HL-60 (cell line): Measurements from ENCODE around the gene ACOT9.

Experiments used
- POLR2AphosphoS5 ChIP-seq: IDR thresholded peaks from 2 replicates; pipeline ENCODE4 v1.6.1; 2012; ENCODE audit warnings: low read depth
- REST ChIP-seq: IDR thresholded peaks from 2 replicates; pipeline ENCODE4 v1.6.1; 2012; ENCODE audit warnings: low read depth; ENCODE audit not compliant: insufficient replicate concordance
- TF ChIP-seq, protein P1 (sequence below): IDR thresholded peaks from one replicate; pipeline ENCODE4 v1.5.1; 2011; ENCODE audit warnings: low read length, control low read depth, inconsistent platforms; ENCODE audit not compliant: insufficient read depth

GRCh38 chrX:23765868-23766267 is 22.8 kb upstream of the ACOT9 start:
- TF ChIP-seq, protein P1, sequence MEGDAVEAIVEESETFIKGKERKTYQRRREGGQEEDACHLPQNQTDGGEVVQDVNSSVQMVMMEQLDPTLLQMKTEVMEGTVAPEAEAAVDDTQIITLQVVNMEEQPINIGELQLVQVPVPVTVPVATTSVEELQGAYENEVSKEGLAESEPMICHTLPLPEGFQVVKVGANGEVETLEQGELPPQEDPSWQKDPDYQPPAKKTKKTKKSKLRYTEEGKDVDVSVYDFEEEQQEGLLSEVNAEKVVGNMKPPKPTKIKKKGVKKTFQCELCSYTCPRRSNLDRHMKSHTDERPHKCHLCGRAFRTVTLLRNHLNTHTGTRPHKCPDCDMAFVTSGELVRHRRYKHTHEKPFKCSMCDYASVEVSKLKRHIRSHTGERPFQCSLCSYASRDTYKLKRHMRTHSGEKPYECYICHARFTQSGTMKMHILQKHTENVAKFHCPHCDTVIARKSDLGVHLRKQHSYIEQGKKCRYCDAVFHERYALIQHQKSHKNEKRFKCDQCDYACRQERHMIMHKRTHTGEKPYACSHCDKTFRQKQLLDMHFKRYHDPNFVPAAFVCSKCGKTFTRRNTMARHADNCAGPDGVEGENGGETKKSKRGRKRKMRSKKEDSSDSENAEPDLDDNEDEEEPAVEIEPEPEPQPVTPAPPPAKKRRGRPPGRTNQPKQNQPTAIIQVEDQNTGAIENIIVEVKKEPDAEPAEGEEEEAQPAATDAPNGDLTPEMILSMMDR, result no peak
- TF ChIP-seq POLR2AphosphoS5 (no peak), REST (no peak)
